Testis (tissue), 2 donors: ENCODE measurements around the gene TMEM63A.

Experiments used
- CTCF ChIP-seq, 3 experiments: fragments of 450-650 bp in 2 of 3; fragments of 200-600 bp in 1 of 3; sonication (generic) in 1 of 3; IDR thresholded peaks; one replicate each; pipeline ENCODE4 v1.5.1; 2016 to 2019; ENCODE audit warnings: antibody characterized with exemption in 3 of 3, mild to moderate bottlenecking in 2 of 3, moderate library complexity in 1 of 3
- POLR2A ChIP-seq: fragments of 450-650 bp; IDR thresholded peaks from one replicate; pipeline ENCODE4 v1.6.1; 2017; ENCODE audit warnings: antibody characterized with exemption, mild to moderate bottlenecking, moderate library complexity

GRCh38 chr1:225849925-225850324 lies 32.3 kb downstream of the TMEM63A start:
- TF ChIP-seq POLR2A (no peak), CTCF (IDR thresholded peaks at IDR 0.05) (no peak)
